K562 (cell line): ENCODE data around the gene CKAP5. TPM values are rescaled to one million over a fixed set of nuclear protein-coding genes. Genes with fewer than 3 reads are reported as not detected.

Experiments used
- CHD4 ChIP-seq: fragments of 200-600 bp; sonication (generic); IDR thresholded peaks from 3 replicates; pipeline ENCODE4 v1.6.1; 2012; ENCODE audit warnings: low read depth, mild to moderate bottlenecking, mixed read lengths, low read length, inconsistent platforms; ENCODE audit not compliant: insufficient read depth, insufficient replicate concordance, poor library complexity, severe bottlenecking
- CXXC5 ChIP-seq: fragments of 250-450 bp; sonication (Bioruptor Pico); IDR thresholded peaks from 2 replicates; pipeline ENCODE4 v1.8.0; 2022; ENCODE audit warnings: inconsistent platforms, mild to moderate bottlenecking, moderate library complexity
- DMBX1 ChIP-seq: fragments of 250-450 bp; sonication (Bioruptor Pico); IDR thresholded peaks from 2 replicates; pipeline ENCODE4 v1.8.0; 2022; ENCODE audit warnings: inconsistent platforms, mild to moderate bottlenecking, moderate library complexity, borderline replicate concordance
- ELF1 ChIP-seq: fragments of 200-800 bp; sonication (Bioruptor generic); IDR thresholded peaks from 2 replicates; pipeline ENCODE4 v1.6.1; 2016; ENCODE audit warnings: missing genetic modification characterization, missing compliant biosample characterization
- ERF ChIP-seq: fragments of 450-650 bp; formaldehyde crosslinking; IDR thresholded peaks from 2 replicates; pipeline ENCODE4 v1.4.0; 2020; ENCODE audit warnings: mild to moderate bottlenecking, mixed read lengths
- ESRRA ChIP-seq: fragments of 450-650 bp; IDR thresholded peaks from 2 replicates; pipeline ENCODE4 v1.6.1; 2014; ENCODE audit warnings: low read depth, mild to moderate bottlenecking, moderate library complexity, borderline replicate concordance
- EZH2 ChIP-seq: IDR thresholded peaks from 2 replicates; pipeline ENCODE4 v1.6.1; 2012; ENCODE audit warnings: low read depth, mild to moderate bottlenecking, inconsistent platforms, low read length, borderline replicate concordance
- FOXP1 ChIP-seq: sonication (generic); formaldehyde crosslinking; IDR thresholded peaks from 2 replicates; pipeline ENCODE4 v1.8.0; 2022; ENCODE audit warnings: mild to moderate bottlenecking, missing genetic modification reagents
- KAT8 ChIP-seq: fragments of 450-650 bp; IDR thresholded peaks from 2 replicates; pipeline ENCODE4 v1.6.1; 2016; ENCODE audit warnings: low read depth, mild to moderate bottlenecking
- KLF6 ChIP-seq: fragments of 250-450 bp; sonication (Bioruptor Pico); IDR thresholded peaks from 2 replicates; pipeline ENCODE4 v1.4.0; 2020; ENCODE audit warnings: mild to moderate bottlenecking, moderate library complexity, borderline replicate concordance
- MAX ChIP-seq: sonication (generic); formaldehyde crosslinking; IDR thresholded peaks from 2 replicates; pipeline ENCODE4 v1.9.0; 2022; ENCODE audit warnings: mild to moderate bottlenecking, missing genetic modification reagents
- MAZ ChIP-seq, 2 experiments: fragments of 450-650 bp in 1 of 2; sonication (generic) in 1 of 2; formaldehyde crosslinking; IDR thresholded peaks in 1 of 2; conservative IDR thresholded peaks in 1 of 2; 2 replicates each; pipeline versions ENCODE4 v1.4.0 to v1.5.0; 2020; ENCODE audit warnings: mild to moderate bottlenecking in 1 of 2, missing genetic modification reagents in 1 of 2
- MCM2 ChIP-seq: fragments of 450-650 bp; IDR thresholded peaks from 2 replicates; pipeline ENCODE4 v1.6.1; 2017; ENCODE audit warnings: low read depth, mild to moderate bottlenecking
- NR2C1 ChIP-seq, 2 experiments: fragments of 450-650 bp; IDR thresholded peaks; 2 replicates each; pipeline ENCODE4 v1.6.1; 2017; ENCODE audit warnings: mild to moderate bottlenecking in 2 of 2, antibody characterized with exemption in 1 of 2, inconsistent platforms in 1 of 2, missing compliant biosample characterization in 1 of 2, missing genetic modification characterization in 1 of 2
- PCBP2 ChIP-seq: fragments of 200-400 bp; formaldehyde crosslinking; IDR thresholded peaks from 2 replicates; pipeline ENCODE4 v1.6.1; 2018; ENCODE audit warnings: low read length, low read depth, mild to moderate bottlenecking, moderate library complexity; ENCODE audit not compliant: poor library complexity, severe bottlenecking
- PTRF ChIP-seq: fragments of 450-650 bp; IDR thresholded peaks from 2 replicates; pipeline ENCODE4 v1.6.1; 2016; ENCODE audit warnings: mild to moderate bottlenecking, missing genetic modification characterization, missing compliant biosample characterization
- RNF2 ChIP-seq: sonication (generic); IDR thresholded peaks from 2 replicates; pipeline ENCODE4 v1.6.1; 2016
- SAFB ChIP-seq: fragments of 200-400 bp; formaldehyde crosslinking; IDR thresholded peaks from 2 replicates; pipeline ENCODE4 v1.6.1; 2017; ENCODE audit warnings: low read depth, low read length, borderline replicate concordance
- SIN3A ChIP-seq, 2 experiments: fragments of 150-350 bp in 1 of 2; IDR thresholded peaks; 2 replicates each; pipeline ENCODE4 v1.6.1; 2011 to 2016; ENCODE audit warnings: borderline replicate concordance in 2 of 2, low read depth in 2 of 2, low read length in 2 of 2, mild to moderate bottlenecking in 2 of 2, moderate library complexity in 2 of 2; ENCODE audit not compliant: control insufficient read depth in 1 of 2
- SP1 ChIP-seq: sonication (generic); formaldehyde crosslinking; IDR thresholded peaks from 2 replicates; pipeline ENCODE4 v1.8.1; 2022; ENCODE audit warnings: mild to moderate bottlenecking, missing genetic modification reagents
- TBP ChIP-seq: optimal IDR thresholded peaks from 2 replicates; pipeline ENCODE3; 2011; ENCODE audit warnings: low read depth, low read length, improper control_type of control experiment
- TCF7 ChIP-seq: sonication (generic); IDR thresholded peaks from 2 replicates; pipeline ENCODE4 v1.6.1; 2016; ENCODE audit warnings: antibody characterized with exemption, borderline replicate concordance
- TCF7L2 ChIP-seq: fragments of 150-350 bp; IDR thresholded peaks from 2 replicates; pipeline ENCODE4 v1.6.1; 2016; ENCODE audit warnings: low read depth, mild to moderate bottlenecking, low read length, moderate library complexity
- U2AF2 ChIP-seq: fragments of 200-400 bp; formaldehyde crosslinking; optimal IDR thresholded peaks from 2 replicates; pipeline ENCODE3; 2017; ENCODE audit warnings: low read depth, mild to moderate bottlenecking, low read length
- ZFP91 ChIP-seq: sonication (generic); formaldehyde crosslinking; IDR thresholded peaks from 2 replicates; pipeline ENCODE4 v1.8.0; 2022; ENCODE audit warnings: mild to moderate bottlenecking, missing genetic modification reagents
- ZNF146 ChIP-seq: IDR thresholded peaks from one replicate; pipeline ENCODE4 v1.6.1; 2018; ENCODE audit warnings: missing compliant biosample characterization; ENCODE audit not compliant: unreplicated experiment
- ZNF316 ChIP-seq: fragments of 450-650 bp; IDR thresholded peaks from 2 replicates; pipeline ENCODE4 v1.6.1; 2016
- ZNF354B ChIP-seq: fragments of 250-450 bp; sonication (Bioruptor Pico); IDR thresholded peaks from 2 replicates; pipeline ENCODE4 v1.4.0; 2020
- ZNF780A ChIP-seq: fragments of 250-450 bp; sonication (Bioruptor Pico); IDR thresholded peaks from 2 replicates; pipeline ENCODE4 v1.5.0; 2021; ENCODE audit warnings: mild to moderate bottlenecking
- polyA plus RNA-seq, 8 experiments: library from polyadenylated mRNA; depleted of rRNA in 4 of 8; stranded (reverse) in 5 of 8; unstranded in 3 of 8; fragments of >200 nt; fragmentation: Nextera tagmentation in 2 of 8; fragmentation: Illumina TruSeq in 1 of 8; extraction: Ambion mirVana in 2 of 8; extraction: Trizol in 1 of 8; gene quantifications; 2 replicates each; pipeline versions ENCODE4 v1.2.1 to v1.2.3, GENCODE V29; 2011 to 2014; ENCODE audit warnings: inconsistent platforms in 1 of 8, missing spikeins in 1 of 8
- total RNA-seq, 7 experiments: library from RNA; depleted of rRNA in 6 of 7; stranded (reverse); fragments of >200 nt in 6 of 7; fragmentation: Illumina TruSeq in 2 of 7; extraction: Trizol in 2 of 7; gene quantifications; 2 replicates each; pipeline versions ENCODE4 v1.2.1 to v1.2.3, GENCODE V29; 2011 to 2021; ENCODE audit warnings: low replicate concordance in 1 of 7

The CKAP5 gene
- total and polyA plus RNA-seq, 9 of the 15 experiments (the other 6 are each of a cell fraction or from before 2014, with no cell fraction given), result 60.1 to 239 (median 139) TPM

GRCh38 chr11:46826310-46827044, 19.6 kb downstream of the CKAP5 start (continued):
- TF ChIP-seq CXXC5 (CRISPR knock-in tag), result peak; percentile 49
- no peak for TF ChIP-seq CHD4
- TF ChIP-seq NR2C1 (IDR thresholded peaks at IDR 0.05), result no peak
- TF ChIP-seq NR2C1 (tag; IDR thresholded peaks at IDR 0.05), result no peak
- no peak; the same call in 1 of the 2 replicates for TF ChIP-seq ESRRA
- TF ChIP-seq MCM2, result no peak
- no peak for TF ChIP-seq KLF6 (CRISPR knock-in tag)
- no peak for TF ChIP-seq ZNF780A (CRISPR knock-in tag)
- no peak for TF ChIP-seq ELF1 (tag)
- peak; percentile 49; the same call in 1 of the 2 replicates for TF ChIP-seq SP1 (CRISPR knock-in tag)
- no peak for TF ChIP-seq RNF2
- TF ChIP-seq U2AF2, result no peak
- no peak for TF ChIP-seq FOXP1
- no peak for TF ChIP-seq TBP
- 0 out of 2 replicates have a peak, but pooled peaks have one; percentile 16 for TF ChIP-seq ERF
- peak in 1 of 2 experiments; percentile 80; a peak in 1 of 4 replicates for TF ChIP-seq SIN3A (IDR thresholded peaks at IDR 0.05; ENCODE audit: borderline replicate concordance in 2 of 2, control insufficient read depth in 1 of 2, low read depth in 2 of 2, low read length in 2 of 2)
- TF ChIP-seq DMBX1 (CRISPR knock-in tag), result no peak
- TF ChIP-seq PTRF (tag), result no peak
- no peak for TF ChIP-seq TCF7
- peak; percentile 76 to 94; a peak in 3 of 4 replicates for TF ChIP-seq MAZ (CRISPR knock-in tag; conservative IDR thresholded peaks at IDR 0.05 in 1 of 2, IDR thresholded peaks at IDR 0.05 in 1 of 2)
- no peak for TF ChIP-seq EZH2
- no peak for TF ChIP-seq ZNF354B (CRISPR knock-in tag)
- no peak for TF ChIP-seq SAFB
- TF ChIP-seq TCF7L2, result no peak
- TF ChIP-seq ZNF316, result no peak
- peak; percentile 50 for TF ChIP-seq MAX (CRISPR knock-in tag)
- TF ChIP-seq ZNF146, result no peak
- TF ChIP-seq PCBP2, result no peak
- TF ChIP-seq ZFP91 (CRISPR knock-in tag), result peak; percentile 96
- no peak for TF ChIP-seq KAT8
